SK-N-SH (cell line): ENCODE data around the gene CSTF3. TPM values are rescaled to one million over a fixed set of nuclear protein-coding genes. Genes with fewer than 3 reads are reported as not detected.

Source experiments
- CTCF ChIA-PET: fragments of 300-600, 350-600 bp; formaldehyde crosslinking; extraction: SDS; loops from one replicate; lab custom pipeline; 2021; lab: Yijun Ruan, JAX
- POLR2A ChIA-PET: fragments of 350-600 bp; sonication (Branson Sonifier 250); formaldehyde crosslinking; extraction: SDS; loops from one replicate; lab custom pipeline; 2020; ENCODE audit warnings: antibody characterized with exemption, inconsistent platforms; lab: Yijun Ruan, JAX
- DNase-seq: peaks from one replicate; pipeline ENCODE4 v3.0.0; 2012
- H2AFZ ChIP-seq: fragments of 200-600 bp; sonication (generic); 2 replicates; pipeline ENCODE4 v1.8.1; 2016; ENCODE audit warnings: antibody characterized with exemption, mild to moderate bottlenecking, low read depth
- H3F3A ChIP-seq: fragments of 200-600 bp; sonication (generic); replicated peaks from 2 replicates; pipeline ENCODE3; 2016; ENCODE audit warnings: antibody characterized with exemption, mild to moderate bottlenecking; ENCODE audit not compliant: insufficient read depth
- H3K27ac ChIP-seq, 2 experiments: fragments of 200-500 bp in 1 of 2; fragments of 200-600 bp in 1 of 2; sonication (Bioruptor generic) in 1 of 2; sonication (generic), shearing (Covaris generic) in 1 of 2; 2 replicates each; pipeline versions ENCODE4 v1.5.1 to v1.6.1; 2014 to 2016; ENCODE audit warnings: low read depth in 2 of 2, inconsistent platforms in 1 of 2, low read length in 1 of 2, mild to moderate bottlenecking in 1 of 2, mixed read lengths in 1 of 2
- H3K27me3 ChIP-seq: fragments of 200-600 bp; sonication (generic), shearing (Covaris generic); 2 replicates; pipeline ENCODE4 v1.6.1; 2016; ENCODE audit warnings: mixed run types; ENCODE audit not compliant: insufficient read depth
- H3K36me3 ChIP-seq, 2 experiments: fragments of 200-500 bp in 1 of 2; fragments of 200-600 bp in 1 of 2; sonication (Bioruptor generic) in 1 of 2; sonication (generic) in 1 of 2; replicated peaks in 1 of 2; 2 replicates each; pipeline versions ENCODE3 to v1.5.1; 2014 to 2016; ENCODE audit warnings: low read length in 1 of 2, mild to moderate bottlenecking in 1 of 2; ENCODE audit not compliant: insufficient read depth in 2 of 2, control insufficient read depth in 1 of 2
- H3K4me1 ChIP-seq, 2 experiments: fragments of 200-500 bp in 1 of 2; fragments of 200-600 bp in 1 of 2; sonication (Bioruptor generic) in 1 of 2; sonication (generic), shearing (Covaris generic) in 1 of 2; 2 replicates each; pipeline versions ENCODE4 v1.5.1 to v1.6.1; 2014 to 2016; ENCODE audit warnings: low read depth in 1 of 2, low read length in 1 of 2, mixed run types in 1 of 2; ENCODE audit not compliant: insufficient read depth in 2 of 2, control insufficient read depth in 1 of 2
- H3K4me2 ChIP-seq: fragments of 200-600 bp; sonication (generic), shearing (Covaris generic); 2 replicates; pipeline ENCODE4 v1.6.1; 2017; ENCODE audit warnings: mixed run types
- H3K4me3 ChIP-seq, 2 experiments: fragments of 200-500 bp in 1 of 2; fragments of 200-600 bp in 1 of 2; sonication (Bioruptor generic) in 1 of 2; sonication (generic), shearing (Covaris generic) in 1 of 2; 2 replicates each; pipeline versions ENCODE4 v1.5.1 to v1.8.1; 2014 to 2016; ENCODE audit warnings: low read depth in 2 of 2, inconsistent platforms in 1 of 2, low read length in 1 of 2, mild to moderate bottlenecking in 1 of 2, mixed read lengths in 1 of 2, moderate library complexity in 1 of 2
- H3K79me2 ChIP-seq: fragments of 200-600 bp; sonication (generic); 2 replicates; pipeline ENCODE4 v1.8.1; 2017; ENCODE audit warnings: mild to moderate bottlenecking; ENCODE audit not compliant: insufficient read depth
- H3K9ac ChIP-seq: fragments of 200-600 bp; sonication (generic); 2 replicates; pipeline ENCODE4 v1.6.1; 2017; ENCODE audit warnings: mixed run types
- H3K9me2 ChIP-seq: fragments of 200-600 bp; sonication (generic); 2 replicates; pipeline ENCODE4 v1.6.1; 2017; ENCODE audit warnings: mixed run types
- H3K9me3 ChIP-seq: fragments of 200-600 bp; sonication (generic); 2 replicates; pipeline ENCODE4 v1.6.1; 2017; ENCODE audit warnings: mixed run types, mild to moderate bottlenecking, moderate library complexity
- H4K20me1 ChIP-seq: fragments of 200-600 bp; sonication (generic); 2 replicates; pipeline ENCODE4 v1.6.1; 2017; ENCODE audit warnings: mild to moderate bottlenecking, mixed run types; ENCODE audit not compliant: insufficient read depth
- CTCF ChIP-seq: fragments of 200-600 bp; sonication (generic); IDR thresholded peaks from 2 replicates; pipeline ENCODE4 v1.6.1; 2017; ENCODE audit warnings: antibody characterized with exemption, mild to moderate bottlenecking, moderate library complexity
- ELF1 ChIP-seq: IDR thresholded peaks from 2 replicates; pipeline ENCODE4 v1.4.0; 2012
- EP300 ChIP-seq, 2 experiments: IDR thresholded peaks; 2 replicates each; pipeline versions ENCODE4 v1.4.0 to v1.6.1; 2012; ENCODE audit warnings: borderline replicate concordance in 1 of 2, low read depth in 1 of 2, low read length in 1 of 2
- FOSL2 ChIP-seq: IDR thresholded peaks from 2 replicates; pipeline ENCODE4 v1.4.0; 2012; ENCODE audit warnings: low read depth, mild to moderate bottlenecking, moderate library complexity, borderline replicate concordance
- JUND ChIP-seq: IDR thresholded peaks from 2 replicates; pipeline ENCODE4 v1.4.0; 2012
- MXI1 ChIP-seq: IDR thresholded peaks from 2 replicates; pipeline ENCODE4 v1.6.1; 2012; ENCODE audit warnings: mild to moderate bottlenecking, low read depth, low read length, improper control_type of control experiment
- NFIC ChIP-seq: IDR thresholded peaks from 2 replicates; pipeline ENCODE4 v1.4.0; 2012; ENCODE audit warnings: borderline replicate concordance
- RCOR1 ChIP-seq: fragments of 150-350 bp; IDR thresholded peaks from 2 replicates; pipeline ENCODE4 v1.6.1; 2017; ENCODE audit warnings: antibody characterized with exemption, low read length
- RXRA ChIP-seq: IDR thresholded peaks from 2 replicates; pipeline ENCODE4 v1.4.0; 2012; ENCODE audit warnings: low read depth, mild to moderate bottlenecking, borderline replicate concordance
- USF1 ChIP-seq: IDR thresholded peaks from 2 replicates; pipeline ENCODE4 v1.4.0; 2012; ENCODE audit warnings: low read depth, borderline replicate concordance
- ZBTB33 ChIP-seq: IDR thresholded peaks from 2 replicates; pipeline ENCODE4 v1.4.0; 2012; ENCODE audit warnings: low read depth, borderline replicate concordance
- WGBS: methylation state at CpG from one replicate; pipeline ENCODE4 v1.1.6; 2017; ENCODE audit warnings: low lambda C conversion rate; 5-methylcytosine and 5-hydroxymethylcytosine counted together
- polyA plus RNA-seq, 3 experiments: library from polyadenylated mRNA; depleted of rRNA; stranded (reverse); fragments of >200 nt; gene quantifications; 2 replicates each; pipeline ENCODE4 v1.2.3, GENCODE V29; 2012
- TF ChIP-seq, protein P1 (sequence below): fragments of 150-350 bp; IDR thresholded peaks from 2 replicates; pipeline ENCODE4 v1.6.1; 2016; ENCODE audit warnings: mild to moderate bottlenecking, low read depth, low read length
- TF ChIP-seq, protein P2 (sequence below): IDR thresholded peaks from 2 replicates; pipeline ENCODE4; 2012
- TF ChIP-seq, protein P3 (sequence below): IDR thresholded peaks from 2 replicates; pipeline ENCODE4 v1.6.1; 2012; ENCODE audit warnings: mild to moderate bottlenecking, low read depth, low read length, moderate library complexity

The CSTF3 gene
- polyA plus RNA-seq, 1 of the 3 experiments (the other 2 are of a cell fraction): 26.3 TPM

- Histone ChIP-seq H3K27ac (peak overlapping the region; percentile 82 to 84), H4K20me1 (peaks cover 39% of the 10 kb centered on the region), H3K27me3 (no peaks in the 10 kb centered on the region), H3K9me3 (no peaks in the 10 kb centered on the region), H3K9me2 (no peaks in the 10 kb centered on the region), H3F3A (peaks cover 15% of the 10 kb centered on the region), H3K4me2 (peak overlapping the region; percentile 72), H3K9ac (peak overlapping the region; percentile 95), H3K4me1 (peaks cover 2 to 36% of the 10 kb centered on the region in 2 experiments; a peak in 3 of 4 replicates), H3K79me2 (peaks cover 63% of the 10 kb centered on the region), H2AFZ (no peak overlapping the region), H3K36me3 (peaks cover 2 to 12% of the 10 kb centered on the region in 2 experiments), H3K4me3 (peak overlapping the region; percentile 77 to 86)
- DNase-seq: no peak
- TF ChIP-seq, protein P1, sequence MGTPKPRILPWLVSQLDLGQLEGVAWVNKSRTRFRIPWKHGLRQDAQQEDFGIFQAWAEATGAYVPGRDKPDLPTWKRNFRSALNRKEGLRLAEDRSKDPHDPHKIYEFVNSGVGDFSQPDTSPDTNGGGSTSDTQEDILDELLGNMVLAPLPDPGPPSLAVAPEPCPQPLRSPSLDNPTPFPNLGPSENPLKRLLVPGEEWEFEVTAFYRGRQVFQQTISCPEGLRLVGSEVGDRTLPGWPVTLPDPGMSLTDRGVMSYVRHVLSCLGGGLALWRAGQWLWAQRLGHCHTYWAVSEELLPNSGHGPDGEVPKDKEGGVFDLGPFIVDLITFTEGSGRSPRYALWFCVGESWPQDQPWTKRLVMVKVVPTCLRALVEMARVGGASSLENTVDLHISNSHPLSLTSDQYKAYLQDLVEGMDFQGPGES: no peak
- no peak for TF ChIP-seq CTCF
- no peak for TF ChIP-seq MXI1
- TF ChIP-seq, protein P2, sequence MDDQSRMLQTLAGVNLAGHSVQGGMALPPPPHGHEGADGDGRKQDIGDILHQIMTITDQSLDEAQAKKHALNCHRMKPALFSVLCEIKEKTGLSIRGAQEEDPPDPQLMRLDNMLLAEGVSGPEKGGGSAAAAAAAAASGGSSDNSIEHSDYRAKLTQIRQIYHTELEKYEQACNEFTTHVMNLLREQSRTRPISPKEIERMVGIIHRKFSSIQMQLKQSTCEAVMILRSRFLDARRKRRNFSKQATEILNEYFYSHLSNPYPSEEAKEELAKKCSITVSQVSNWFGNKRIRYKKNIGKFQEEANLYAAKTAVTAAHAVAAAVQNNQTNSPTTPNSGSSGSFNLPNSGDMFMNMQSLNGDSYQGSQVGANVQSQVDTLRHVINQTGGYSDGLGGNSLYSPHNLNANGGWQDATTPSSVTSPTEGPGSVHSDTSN: no peak
- TF ChIP-seq ELF1: no peak
- no peak for TF ChIP-seq ZBTB33
- no peak for TF ChIP-seq FOSL2
- no peak for TF ChIP-seq RCOR1
- no peak for TF ChIP-seq JUND
- no peak for TF ChIP-seq NFIC
- no peak for TF ChIP-seq USF1
- no peak for TF ChIP-seq EP300 (IDR thresholded peaks at IDR 0.05; ENCODE audit: borderline replicate concordance in 1 of 2, low read depth in 1 of 2, low read length in 1 of 2)
- TF ChIP-seq, protein P3, sequence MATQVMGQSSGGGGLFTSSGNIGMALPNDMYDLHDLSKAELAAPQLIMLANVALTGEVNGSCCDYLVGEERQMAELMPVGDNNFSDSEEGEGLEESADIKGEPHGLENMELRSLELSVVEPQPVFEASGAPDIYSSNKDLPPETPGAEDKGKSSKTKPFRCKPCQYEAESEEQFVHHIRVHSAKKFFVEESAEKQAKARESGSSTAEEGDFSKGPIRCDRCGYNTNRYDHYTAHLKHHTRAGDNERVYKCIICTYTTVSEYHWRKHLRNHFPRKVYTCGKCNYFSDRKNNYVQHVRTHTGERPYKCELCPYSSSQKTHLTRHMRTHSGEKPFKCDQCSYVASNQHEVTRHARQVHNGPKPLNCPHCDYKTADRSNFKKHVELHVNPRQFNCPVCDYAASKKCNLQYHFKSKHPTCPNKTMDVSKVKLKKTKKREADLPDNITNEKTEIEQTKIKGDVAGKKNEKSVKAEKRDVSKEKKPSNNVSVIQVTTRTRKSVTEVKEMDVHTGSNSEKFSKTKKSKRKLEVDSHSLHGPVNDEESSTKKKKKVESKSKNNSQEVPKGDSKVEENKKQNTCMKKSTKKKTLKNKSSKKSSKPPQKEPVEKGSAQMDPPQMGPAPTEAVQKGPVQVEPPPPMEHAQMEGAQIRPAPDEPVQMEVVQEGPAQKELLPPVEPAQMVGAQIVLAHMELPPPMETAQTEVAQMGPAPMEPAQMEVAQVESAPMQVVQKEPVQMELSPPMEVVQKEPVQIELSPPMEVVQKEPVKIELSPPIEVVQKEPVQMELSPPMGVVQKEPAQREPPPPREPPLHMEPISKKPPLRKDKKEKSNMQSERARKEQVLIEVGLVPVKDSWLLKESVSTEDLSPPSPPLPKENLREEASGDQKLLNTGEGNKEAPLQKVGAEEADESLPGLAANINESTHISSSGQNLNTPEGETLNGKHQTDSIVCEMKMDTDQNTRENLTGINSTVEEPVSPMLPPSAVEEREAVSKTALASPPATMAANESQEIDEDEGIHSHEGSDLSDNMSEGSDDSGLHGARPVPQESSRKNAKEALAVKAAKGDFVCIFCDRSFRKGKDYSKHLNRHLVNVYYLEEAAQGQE: no peak
- TF ChIP-seq RXRA: no peak
- 1% methylated on average over 7 of the region's 7 CpGs for WGBS
- ChIA-PET CTCF (interaction anchor here (0.6 to 1.2 kb wide), 3 partner anchors 14 to 139 kb away, joined by 3 to 4 read pairs (median 3); no protein-coding TSS in a partner anchor), POLR2A (interaction anchor here (1.1 to 1.9 kb wide), 2 partner anchors 47 to 540 kb away, joined by 3 to 5 read pairs; partner anchors contain the start of gene C11orf91)
Measured at GRCh38 chr11:33160587-33160986, 693 bp downstream of the CSTF3 start.
